Tibial nerve (tissue), 3 donors: ENCODE measurements around the gene ARHGAP27.

Experiments used
- CTCF ChIP-seq, 5 experiments: fragments of 200-600 bp in 3 of 5; fragments of 450-650 bp in 2 of 5; sonication (generic) in 3 of 5; IDR thresholded peaks; one replicate each; pipeline ENCODE4 v1.5.1; 2016 to 2019; ENCODE audit warnings: antibody characterized with exemption in 5 of 5, mild to moderate bottlenecking in 3 of 5, moderate library complexity in 2 of 5
- POLR2A ChIP-seq, 2 donors: fragments of 450-650 bp; IDR thresholded peaks; one replicate each; pipeline ENCODE4 v1.6.1; 2017; ENCODE audit warnings: antibody characterized with exemption in 2 of 2, mild to moderate bottlenecking in 2 of 2, moderate library complexity in 2 of 2

DNA sequence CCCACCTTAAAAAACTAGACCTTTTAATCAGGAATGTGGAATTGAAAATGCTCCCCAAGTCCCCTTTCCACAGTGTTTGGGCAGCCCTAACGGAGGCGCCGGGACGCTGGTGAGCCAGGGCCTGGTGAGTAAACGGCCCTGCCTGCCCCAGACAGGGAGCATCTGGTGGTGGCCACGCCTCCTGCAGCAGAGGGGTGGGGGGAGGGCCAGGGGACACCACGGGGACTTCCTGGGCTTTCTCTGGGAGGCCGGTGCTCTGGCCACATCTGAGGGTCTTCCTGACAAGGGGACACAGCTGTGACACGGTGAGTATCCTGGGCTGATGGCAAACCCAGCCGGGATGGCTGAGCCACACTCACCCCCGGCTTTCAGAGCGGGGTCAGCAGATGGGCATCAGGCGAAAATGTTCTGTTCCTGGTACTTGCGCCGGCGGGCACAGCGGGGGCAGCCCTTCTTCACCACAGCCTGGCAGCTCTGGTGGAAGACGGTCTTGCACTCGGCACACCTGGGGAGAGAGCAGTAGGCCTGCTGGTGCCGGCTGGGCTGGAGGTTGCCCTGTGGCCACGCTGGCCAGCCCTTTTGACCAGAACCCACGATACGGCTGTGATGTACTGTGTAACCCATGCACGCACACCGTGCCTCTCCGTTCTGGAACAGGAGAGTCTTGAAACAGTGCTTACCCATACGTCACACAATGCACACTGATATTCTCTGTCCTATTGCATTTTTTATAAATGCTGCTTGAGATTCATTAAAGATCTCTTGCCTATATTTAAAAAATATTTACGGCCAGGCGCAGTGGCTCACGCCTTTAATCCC, 5.0 kb upstream of the ARHGAP27 start:
- no peak for TF ChIP-seq CTCF (IDR thresholded peaks at IDR 0.05)
- no peak for TF ChIP-seq POLR2A (IDR thresholded peaks at IDR 0.05)
